NCI-H1436 treated with DMSO at 0.1 percent for 48 hours (cell line): Measurements from ENCODE around the gene SLC9A7.

Experiments
- DNase-seq: peaks from one replicate; lab custom pipeline; 2025; lab: John Stamatoyannopoulos, UW

Gene SLC9A7

GRCh38 chrX:46647251-46647650 lies 111.7 kb downstream of the SLC9A7 start:
- no peak for DNase-seq

- DNase-seq = no peak
These were observed 113.3 kb downstream of the SLC9A7 start for GRCh38 chrX:46645614-46646013.

- DNase-seq = no peak
These were observed 115.3 kb downstream of the SLC9A7 start for GRCh38 chrX:46643636-46644035.

- no peak for DNase-seq
These were observed 116.8 kb downstream of the SLC9A7 start for GRCh38 chrX:46642145-46642544.

- no peak for DNase-seq
These were observed 121.0 kb downstream of the SLC9A7 start for GRCh38 chrX:46637938-46638337.

GRCh38 chrX:46636223-46636622 lies 122.7 kb downstream of the SLC9A7 start:
- DNase-seq = no peak

- DNase-seq = no peak
These were observed 123.7 kb downstream of the SLC9A7 start for GRCh38 chrX:46635186-46635585.

GRCh38 chrX:46634577-46634976 lies 124.3 kb downstream of the SLC9A7 start:
- DNase-seq = no peak

- DNase-seq = no peak
These were observed 128.8 kb downstream of the SLC9A7 start for GRCh38 chrX:46630141-46630540.

GRCh38 chrX:46628460-46629371 lies 130.2 kb downstream of the SLC9A7 start:
- DNase-seq = no peak

GRCh38 chrX:46627711-46628419 lies 131.1 kb downstream of the SLC9A7 start:
- DNase-seq = no peak

- DNase-seq = no peak
These were observed 131.9 kb downstream of the SLC9A7 start for GRCh38 chrX:46627062-46627461.

- DNase-seq = no peak
These were observed 132.4 kb downstream of the SLC9A7 start for GRCh38 chrX:46626566-46626965.

- DNase-seq = no peak
These were observed 134.7 kb downstream of the SLC9A7 start for GRCh38 chrX:46624090-46624786.

GRCh38 chrX:46621572-46621971 lies 137.3 kb downstream of the SLC9A7 start:
- DNase-seq = no peak

GRCh38 chrX:46620505-46620904 lies 138.4 kb downstream of the SLC9A7 start:
- no peak for DNase-seq

GRCh38 chrX:46618947-46619346 lies 140.0 kb downstream of the SLC9A7 start:
- DNase-seq = no peak

- no peak for DNase-seq
These were observed 141.0 kb downstream of the SLC9A7 start for GRCh38 chrX:46617906-46618305.

GRCh38 chrX:46611658-46612362 lies 147.1 kb downstream of the SLC9A7 start:
- no peak for DNase-seq

- DNase-seq = no peak
These were observed 148.8 kb downstream of the SLC9A7 start for GRCh38 chrX:46610070-46610658.

GRCh38 chrX:46607916-46608315 lies 151.0 kb downstream of the SLC9A7 start:
- DNase-seq = no peak
